Gastroesophageal sphincter (tissue), 4 donors: ENCODE results near the gene PCBP3. TPM values are rescaled to one million over a fixed set of nuclear protein-coding genes. Genes with fewer than 3 reads are reported as not detected.

Experiments
- ATAC-seq: fragments of 150-250 bp; one replicate; pipeline ENCODE4 v1.9.1; 2016; ENCODE audit warnings: mild to moderate bottlenecking, moderate library complexity
- H3K27ac ChIP-seq, 4 donors: fragments of 200-600 bp; sonication (generic) in 3 of 4; 1 replicate in 3 of 4; 2 replicates in 1 of 4; pipeline ENCODE4 v1.5.1; 2016 to 2019
- H3K27me3 ChIP-seq: fragments of 200-600 bp; sonication (generic); one replicate; pipeline ENCODE4 v1.5.1; 2019
- H3K36me3 ChIP-seq, 2 donors: fragments of 200-600 bp; sonication (generic); one replicate each; pipeline ENCODE4 v1.5.1; 2019; ENCODE audit warnings: control low read depth in 1 of 2
- H3K4me1 ChIP-seq, 3 donors: fragments of 200-600 bp; sonication (generic); 1 replicate in 2 of 3; 2 replicates in 1 of 3; pipeline ENCODE4 v1.5.1; 2016 to 2019; ENCODE audit warnings: control low read depth in 2 of 3
- H3K4me3 ChIP-seq, 2 donors: fragments of 200-600 bp; sonication (generic); one replicate each; pipeline ENCODE4 v1.5.1; 2019; ENCODE audit warnings: mild to moderate bottlenecking in 1 of 2, moderate library complexity in 1 of 2
- H3K9me3 ChIP-seq, 3 donors: fragments of 200-600 bp; sonication (generic); one replicate each; pipeline ENCODE4 v1.5.1; 2017 to 2019; ENCODE audit warnings: control low read depth in 2 of 3
- CTCF ChIP-seq, 4 experiments: fragments of 200-600 bp in 2 of 4; fragments of 450-650 bp in 2 of 4; sonication (generic) in 1 of 4; IDR thresholded peaks; one replicate each; pipeline ENCODE4 v1.5.1; 2017 to 2019; ENCODE audit warnings: antibody characterized with exemption in 4 of 4, mild to moderate bottlenecking in 2 of 4, moderate library complexity in 2 of 4
- EP300 ChIP-seq: sonication (generic); formaldehyde crosslinking; IDR thresholded peaks from one replicate; pipeline ENCODE4 v1.6.1; 2017; ENCODE audit warnings: antibody characterized with exemption, mild to moderate bottlenecking
- POLR2A ChIP-seq, 2 donors: fragments of 450-650 bp; IDR thresholded peaks; one replicate each; pipeline ENCODE4 v1.6.1; 2017; ENCODE audit warnings: antibody characterized with exemption in 2 of 2, mild to moderate bottlenecking in 2 of 2, moderate library complexity in 1 of 2
- POLR2AphosphoS5 ChIP-seq: sonication (generic); formaldehyde crosslinking; IDR thresholded peaks from one replicate; pipeline ENCODE4 v1.6.1; 2017; ENCODE audit warnings: antibody characterized with exemption
- WGBS, 2 donors: methylation state at CpG; one replicate each; pipeline ENCODE4 v1.1.5; 2018; ENCODE audit warnings: low coverage in 1 of 2; 5-methylcytosine and 5-hydroxymethylcytosine counted together
- total RNA-seq, 4 donors: library from RNA; depleted of rRNA; stranded (reverse); fragments of >200 nt; gene quantifications; one replicate each; pipeline ENCODE4 v1.1.0, GENCODE V29; 2016

The PCBP3 gene
- total RNA-seq, 4 donors from 2014 or later = 5.1 to 14.8 (median 10.4) TPM

GRCh38 chr21:45835301-45836267 lies 192.1 kb downstream of the PCBP3 start:
- ATAC-seq = no peak
- H3K4me3 ChIP-seq = no peak overlapping the region
- TF ChIP-seq POLR2AphosphoS5 (no peak), EP300 (no peak), CTCF (IDR thresholded peaks at IDR 0.05) (no peak), POLR2A (IDR thresholded peaks at IDR 0.05) (no peak)
- H3K27ac ChIP-seq = no peak overlapping the region
- H3K9me3 ChIP-seq = peaks cover 0 to 3% (median 0%) of the 10 kb centered on the region in 3 donors
- no peaks in the 10 kb centered on the region for H3K36me3 ChIP-seq
- no peaks in the 10 kb centered on the region for H3K27me3 ChIP-seq
- 85% methylated on average over 6 of the region's 21 CpGs; no CpG with 5 or more reads in 1 of the 2 donors for WGBS, 2 donors
- H3K4me1 ChIP-seq = peaks cover 0 to 13% (median 0%) of the 10 kb centered on the region in 3 donors

- no peak for ATAC-seq
- 55 to 88% methylated on average over 3 to 7 of the region's 13 CpGs for whole genome bisulfite sequencing, 2 donors
- no peaks in the 10 kb centered on the region for H3K27me3 ChIP-seq
These were observed 192.7 kb downstream of the PCBP3 start for GRCh38 chr21:45836268-45836655.

GRCh38 chr21:45836694-45837670 lies 193.5 kb downstream of the PCBP3 start:
- Histone ChIP-seq H3K27me3 (no peaks in the 10 kb centered on the region), H3K36me3 (no peaks in the 10 kb centered on the region), H3K4me3 (no peak overlapping the region), H3K27ac (no peak overlapping the region), H3K4me1 (peaks cover 0 to 13% (median 0%) of the 10 kb centered on the region in 3 donors), H3K9me3 (peaks cover 0 to 13% (median 0%) of the 10 kb centered on the region in 3 donors)
- TF ChIP-seq POLR2AphosphoS5 (no peak), CTCF (IDR thresholded peaks at IDR 0.05) (no peak), EP300 (no peak), POLR2A (IDR thresholded peaks at IDR 0.05) (no peak)
- 94 to 97% methylated on average over 7 of the region's 24 CpGs for WGBS, 2 donors
- no peak for ATAC-seq

More at GRCh38 chr21:45836268-45836655, 192.7 kb downstream of the PCBP3 start:
- no peaks in the 10 kb centered on the region for H3K36me3 ChIP-seq
- TF ChIP-seq CTCF (IDR thresholded peaks at IDR 0.05) (no peak), POLR2AphosphoS5 (no peak), EP300 (no peak)
- no peak overlapping the region for H3K4me3 ChIP-seq
- H3K4me1 ChIP-seq = peaks cover 0 to 13% (median 0%) of the 10 kb centered on the region in 3 donors
- H3K27ac ChIP-seq = no peak overlapping the region
- H3K9me3 ChIP-seq = peaks cover 0 to 9% (median 0%) of the 10 kb centered on the region in 3 donors

- WGBS, 2 donors = 77% methylated on average over 4 of the region's 4 CpGs
- H3K9me3 ChIP-seq = peaks cover 0 to 13% (median 0%) of the 10 kb centered on the region in 3 donors
- no peaks in the 10 kb centered on the region for H3K36me3 ChIP-seq
- no peak overlapping the region for H3K27ac ChIP-seq
- H3K27me3 ChIP-seq = no peaks in the 10 kb centered on the region
- TF ChIP-seq CTCF (IDR thresholded peaks at IDR 0.05) (no peak), EP300 (no peak)
- no peak for ATAC-seq
- peaks cover 0 to 6% (median 0%) of the 10 kb centered on the region in 3 donors for H3K4me1 ChIP-seq
- no peak overlapping the region for H3K4me3 ChIP-seq
These were observed 194.4 kb downstream of the PCBP3 start for GRCh38 chr21:45837936-45838335.
